ENCODE data around the gene ADAM23.

The ADAM23 gene

DNA sequence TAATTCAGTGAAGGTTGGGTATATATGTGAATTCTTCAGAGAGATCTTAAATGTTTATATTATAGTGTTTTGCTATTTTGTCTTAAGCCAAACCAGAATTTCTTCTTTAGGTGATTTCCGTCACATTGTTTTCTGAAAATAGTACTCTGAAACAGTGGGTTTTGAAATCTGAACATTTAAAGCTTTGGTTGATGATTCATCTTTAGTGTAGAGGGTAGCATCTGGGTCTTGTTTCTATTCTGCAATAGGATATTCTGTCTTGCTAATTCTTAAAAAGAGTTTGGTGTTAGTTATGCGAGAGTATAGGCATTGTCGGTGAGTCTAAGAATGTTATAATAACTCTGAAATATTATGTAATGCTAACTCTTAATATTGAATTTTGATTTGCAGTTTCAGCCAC lies 129.4 kb downstream of the ADAM23 start:
- no peak for TF ChIP-seq CTCF (IDR thresholded peaks at IDR 0.05; ENCODE audit: borderline replicate concordance, control extremely low read depth, extremely low read depth, insufficient read depth, missing control alignments)
- peak; percentile 10 for DNase-seq (ENCODE audit: low spot score)
- in situ Hi-C loops (cut with MboI; ENCODE audit: low sequenced_read_pairs, unreplicated experiment): no loop called here

DNA sequence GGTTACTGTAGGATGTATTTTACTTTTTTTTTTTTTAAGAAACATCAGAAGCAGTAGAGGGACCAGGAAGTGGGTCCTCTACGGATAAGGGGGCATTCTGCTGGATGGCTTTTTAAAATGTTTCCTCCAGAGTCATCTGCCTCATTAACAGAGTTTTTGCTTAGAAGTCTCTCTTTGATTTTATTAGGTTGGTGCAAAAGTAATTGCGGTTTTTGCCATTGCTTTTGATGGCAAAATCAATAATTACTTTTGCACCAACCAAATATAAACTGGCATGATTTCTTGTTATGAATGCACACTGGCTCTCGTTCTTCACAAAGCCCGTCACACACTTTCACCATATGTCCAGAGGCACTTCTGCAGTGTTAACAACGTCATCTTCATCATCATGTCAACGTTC lies 130.5 kb downstream of the ADAM23 start:
- in situ Hi-C loops (cut with MboI; ENCODE audit: low sequenced_read_pairs, unreplicated experiment): no loop called here
- DNase-seq (ENCODE audit: low spot score): no peak
- no peak for TF ChIP-seq CTCF (IDR thresholded peaks at IDR 0.05; ENCODE audit: borderline replicate concordance, control extremely low read depth, extremely low read depth, insufficient read depth, missing control alignments)

GRCh38 chr2:206584323-206585116 lies 141.2 kb downstream of the ADAM23 start:
- no peak for DNase-seq (ENCODE audit: low spot score)
- in situ Hi-C loops (cut with MboI; ENCODE audit: low sequenced_read_pairs, unreplicated experiment): no loop called here
- TF ChIP-seq CTCF (IDR thresholded peaks at IDR 0.05; ENCODE audit: borderline replicate concordance, control extremely low read depth, extremely low read depth, insufficient read depth, missing control alignments): no peak

GRCh38 chr2:206585335-206585734 lies 142.0 kb downstream of the ADAM23 start:
- in situ Hi-C loops (cut with MboI; ENCODE audit: low sequenced_read_pairs, unreplicated experiment): no loop called here
- no peak for DNase-seq (ENCODE audit: low spot score)
- no peak for TF ChIP-seq CTCF (IDR thresholded peaks at IDR 0.05; ENCODE audit: borderline replicate concordance, control extremely low read depth, extremely low read depth, insufficient read depth, missing control alignments)

GRCh38 chr2:206586609-206587008 lies 143.3 kb downstream of the ADAM23 start:
- TF ChIP-seq CTCF (IDR thresholded peaks at IDR 0.05; ENCODE audit: borderline replicate concordance, control extremely low read depth, extremely low read depth, insufficient read depth, missing control alignments): no peak
- in situ Hi-C loops (cut with MboI; ENCODE audit: low sequenced_read_pairs, unreplicated experiment): no loop called here

DNA sequence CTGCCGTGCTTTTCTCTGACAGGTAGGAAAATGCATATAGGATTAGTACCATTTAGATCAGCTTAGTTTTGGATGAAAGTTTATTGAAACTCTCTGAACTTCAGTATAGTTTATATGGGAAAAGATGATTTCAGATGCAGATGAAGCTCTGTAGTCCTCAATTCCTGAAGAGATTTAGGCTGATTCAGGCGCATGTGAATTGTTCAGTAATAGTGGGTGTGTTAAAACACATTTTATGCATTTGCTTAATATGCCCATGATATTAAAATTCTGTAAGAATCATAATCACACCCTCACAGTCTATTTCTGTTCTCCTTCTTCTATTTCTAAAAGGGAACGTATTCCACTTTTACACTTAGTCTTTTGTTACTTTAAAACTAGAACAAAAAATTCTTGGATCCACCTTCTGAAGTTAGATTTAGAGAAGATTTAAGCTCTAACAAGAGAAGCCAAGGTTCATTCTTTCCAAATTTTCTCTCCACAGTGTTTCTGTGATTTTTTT lies 154.4 kb downstream of the ADAM23 start:
- DNase-seq (ENCODE audit: low spot score): no peak
- no peak for TF ChIP-seq CTCF (IDR thresholded peaks at IDR 0.05; ENCODE audit: borderline replicate concordance, control extremely low read depth, extremely low read depth, insufficient read depth, missing control alignments)
- in situ Hi-C loops (cut with MboI; ENCODE audit: low sequenced_read_pairs, unreplicated experiment): no loop called here

More at GRCh38 chr2:206586609-206587008, 143.3 kb downstream of the ADAM23 start:
- DNase-seq (ENCODE audit: low spot score): no peak
